H1 (cell line): Measurements from ENCODE around the gene KRT4. TPM values are rescaled to one million over a fixed set of nuclear protein-coding genes. Genes with fewer than 3 reads are reported as not detected.

ENCODE experiments used
- CTCF ChIA-PET: fragments of 300-600 bp; sonication (Branson Sonifier 250); formaldehyde crosslinking; loops from one replicate; lab custom pipeline; 2021; ENCODE audit not compliant: partially characterized antibody; lab: Charles Lee
- POLR2A ChIA-PET: fragments of 300-600 bp; sonication (Branson Sonifier 250); formaldehyde crosslinking; loops from one replicate; lab custom pipeline; 2021; ENCODE audit warnings: inconsistent platforms; ENCODE audit not compliant: partially characterized antibody; lab: Charles Lee
- DNase-seq, 2 experiments: peaks; one replicate each; pipeline versions ENCODE4 v3.0.0 to v3.0.0-alpha.2; 2010 to 2022; ENCODE audit warnings: low spot score in 2 of 2, low read depth in 1 of 2, mixed read lengths in 1 of 2
- FAIRE-seq: peaks from 2 replicates; lab custom pipeline; 2011; peaks lifted over from hg19 to GRCh38; lab: Jason Lieb, UNC
- H2AFZ ChIP-seq: 2 replicates; pipeline ENCODE4 v1.8.1; 2012; ENCODE audit warnings: low read length, inconsistent platforms
- H2AK5ac ChIP-seq: 2 replicates; pipeline ENCODE4 v1.6.1; 2013; ENCODE audit warnings: low read depth, low read length
- H2BK120ac ChIP-seq: replicated peaks from 2 replicates; pipeline ENCODE3; 2013; ENCODE audit warnings: low read depth, low read length, inconsistent platforms
- H2BK12ac ChIP-seq: 2 replicates; pipeline ENCODE4 v1.6.1; 2013; ENCODE audit warnings: low read depth, low read length
- H2BK15ac ChIP-seq: 2 replicates; pipeline ENCODE4 v1.6.1; 2013; ENCODE audit warnings: low read length
- H2BK20ac ChIP-seq: 2 replicates; pipeline ENCODE4 v1.6.1; 2013; ENCODE audit warnings: low read length
- H2BK5ac ChIP-seq: 2 replicates; pipeline ENCODE4 v1.6.1; 2013; ENCODE audit warnings: low read depth, low read length
- H3K14ac ChIP-seq: 2 replicates; pipeline ENCODE4 v1.6.1; 2013; ENCODE audit warnings: inconsistent platforms; ENCODE audit not compliant: insufficient read length
- H3K18ac ChIP-seq: 2 replicates; pipeline ENCODE4 v1.6.1; 2013; ENCODE audit warnings: low read length; ENCODE audit errors: extremely low read depth
- H3K23ac ChIP-seq: 2 replicates; pipeline ENCODE4 v1.6.1; 2013; ENCODE audit warnings: inconsistent platforms; ENCODE audit not compliant: insufficient read length
- H3K23me2 ChIP-seq: 2 replicates; pipeline ENCODE4 v1.6.1; 2013; ENCODE audit warnings: low read depth, low read length
- H3K27ac ChIP-seq: 2 replicates; pipeline ENCODE4 v1.6.1; 2011; ENCODE audit warnings: low read depth, low read length, inconsistent platforms
- H3K27me3 ChIP-seq, 4 experiments: replicated peaks in 1 of 4; 1 replicate in 1 of 4; 2 replicates in 3 of 4; pipeline versions ENCODE4 v1.6.1 to v1.8.1; 2011 to 2013; ENCODE audit warnings: low read length in 3 of 4, mild to moderate bottlenecking in 3 of 4, inconsistent platforms in 2 of 4, mixed read lengths in 2 of 4, moderate library complexity in 1 of 4; ENCODE audit not compliant: control insufficient read depth in 3 of 4, insufficient read depth in 3 of 4; ENCODE audit errors: extremely low read depth in 1 of 4
- H3K36me3 ChIP-seq, 4 experiments: 2 replicates each; pipeline versions ENCODE4 v1.6.1 to v1.8.1; 2011 to 2013; ENCODE audit warnings: mild to moderate bottlenecking in 4 of 4, low read length in 3 of 4, moderate library complexity in 2 of 4, control low read depth in 1 of 4, inconsistent platforms in 1 of 4; ENCODE audit not compliant: insufficient read depth in 4 of 4, control insufficient read depth in 2 of 4
- H3K4ac ChIP-seq: replicated peaks from 2 replicates; pipeline ENCODE3; 2013; ENCODE audit warnings: low read length, low read depth, mixed read lengths, inconsistent platforms; ENCODE audit not compliant: insufficient read length
- H3K4me1 ChIP-seq, 4 experiments: replicated peaks in 1 of 4; 1 replicate in 1 of 4; 2 replicates in 3 of 4; pipeline versions ENCODE4 v1.6.1 to v1.8.1; 2011 to 2013; ENCODE audit warnings: low read length in 3 of 4, inconsistent platforms in 2 of 4, mixed read lengths in 1 of 4; ENCODE audit not compliant: insufficient read depth in 4 of 4, control insufficient read depth in 3 of 4
- H3K4me2 ChIP-seq, 2 experiments: 2 replicates each; pipeline versions ENCODE4 v1.6.1 to v1.8.1; 2011 to 2013; ENCODE audit warnings: low read depth in 2 of 2, low read length in 2 of 2, control low read depth in 1 of 2, inconsistent platforms in 1 of 2, mild to moderate bottlenecking in 1 of 2; ENCODE audit not compliant: insufficient read depth in 1 of 2
- H3K4me3 ChIP-seq, 4 experiments: fragments of 200-600, 300-600 bp in 1 of 4; sonication (generic), shearing (Covaris generic), sonication (Bioruptor Twin) in 1 of 4; 2 replicates each; pipeline versions ENCODE4 v1.5.1 to v1.8.1; 2011 to 2016; ENCODE audit warnings: low read length in 4 of 4, low read depth in 3 of 4, control low read depth in 2 of 4, inconsistent platforms in 2 of 4, mild to moderate bottlenecking in 2 of 4, mixed read lengths in 1 of 4, moderate library complexity in 1 of 4; ENCODE audit not compliant: insufficient read depth in 2 of 4; ENCODE audit errors: extremely low read depth in 1 of 4
- H3K56ac ChIP-seq: replicated peaks from 2 replicates; pipeline ENCODE3; 2013; ENCODE audit warnings: low read depth, mild to moderate bottlenecking, mixed read lengths, low read length, inconsistent platforms; ENCODE audit not compliant: insufficient read length
- H3K79me1 ChIP-seq: 2 replicates; pipeline ENCODE4 v1.6.1; 2013; ENCODE audit warnings: low read depth, low read length, control low read depth
- H3K79me2 ChIP-seq, 2 experiments: 2 replicates each; pipeline versions ENCODE4 v1.6.1 to v1.8.1; 2012 to 2013; ENCODE audit warnings: low read length in 2 of 2, mild to moderate bottlenecking in 2 of 2, inconsistent platforms in 1 of 2; ENCODE audit not compliant: insufficient read depth in 2 of 2, control insufficient read depth in 1 of 2
- H3K9ac ChIP-seq, 4 experiments: replicated peaks in 1 of 4; 1 replicate in 1 of 4; 2 replicates in 3 of 4; pipeline versions ENCODE4 v1.6.1 to v1.8.1; 2011 to 2013; ENCODE audit warnings: low read depth in 3 of 4, low read length in 3 of 4, control low read depth in 2 of 4, mild to moderate bottlenecking in 2 of 4, moderate library complexity in 2 of 4, inconsistent platforms in 1 of 4; ENCODE audit errors: extremely low read depth in 1 of 4
- H3K9me3 ChIP-seq, 2 experiments: 2 replicates each; pipeline versions ENCODE4 v1.6.1 to v1.8.1; 2012 to 2013; ENCODE audit warnings: mild to moderate bottlenecking in 2 of 2, moderate library complexity in 2 of 2, control low read depth in 1 of 2, inconsistent platforms in 1 of 2, low read depth in 1 of 2, low read length in 1 of 2, mixed read lengths in 1 of 2; ENCODE audit not compliant: insufficient read depth in 2 of 2
- H4K20me1 ChIP-seq, 2 experiments: replicated peaks in 1 of 2; 2 replicates each; pipeline versions ENCODE3 to v1.8.1; 2011 to 2013; ENCODE audit warnings: inconsistent platforms in 2 of 2, low read length in 2 of 2, mild to moderate bottlenecking in 1 of 2; ENCODE audit not compliant: insufficient read depth in 2 of 2, control insufficient read depth in 1 of 2
- H4K5ac ChIP-seq: 2 replicates; pipeline ENCODE4 v1.6.1; 2013; ENCODE audit warnings: low read length, low read depth, mixed read lengths, inconsistent platforms; ENCODE audit not compliant: insufficient read length
- H4K8ac ChIP-seq: 2 replicates; pipeline ENCODE4 v1.8.0; 2013; ENCODE audit warnings: mild to moderate bottlenecking, moderate library complexity, low read length, inconsistent platforms; ENCODE audit not compliant: insufficient read depth; ENCODE audit errors: extremely low read depth
- H4K91ac ChIP-seq: replicated peaks from 2 replicates; pipeline ENCODE3; 2013; ENCODE audit warnings: low read length, mixed read lengths, inconsistent platforms; ENCODE audit not compliant: insufficient read length
- ASH2L ChIP-seq: fragments of 200-600, 300-600 bp; sonication (generic); IDR thresholded peaks from one replicate; pipeline ENCODE4 v1.7.1; 2017; ENCODE audit warnings: low read length
- BRCA1 ChIP-seq: IDR thresholded peaks from 2 replicates; pipeline ENCODE4 v1.6.1; 2012; ENCODE audit warnings: low read depth, low read length, improper control_type of control experiment
- CHD2 ChIP-seq: IDR thresholded peaks from 2 replicates; pipeline ENCODE4 v1.6.1; 2012; ENCODE audit warnings: low read length, improper control_type of control experiment
- CTBP2 ChIP-seq: IDR thresholded peaks from 2 replicates; pipeline ENCODE4 v1.7.0; 2011; ENCODE audit warnings: borderline replicate concordance, mild to moderate bottlenecking, moderate library complexity, mixed read lengths, low read length; ENCODE audit not compliant: insufficient read depth, insufficient read length
- GTF2F1 ChIP-seq: IDR thresholded peaks from 2 replicates; pipeline ENCODE4 v1.6.1; 2012; ENCODE audit warnings: low read depth, low read length, improper control_type of control experiment, borderline replicate concordance
- JUN ChIP-seq: IDR thresholded peaks from 2 replicates; pipeline ENCODE4 v1.6.1; 2011; ENCODE audit warnings: low read depth, mild to moderate bottlenecking, improper control_type of control experiment, low read length
- POU5F1 ChIP-seq: IDR thresholded peaks from 2 replicates; pipeline ENCODE4 v1.6.1; 2011; ENCODE audit warnings: low read depth, mild to moderate bottlenecking, low read length, moderate library complexity
- SIN3A ChIP-seq, 2 experiments: IDR thresholded peaks in 1 of 2; conservative IDR thresholded peaks in 1 of 2; 2 replicates each; pipeline ENCODE4 v1.6.1; 2011 to 2012; ENCODE audit warnings: low read length in 2 of 2, improper control_type of control experiment in 1 of 2, low read depth in 1 of 2, mild to moderate bottlenecking in 1 of 2
- TEAD4 ChIP-seq: IDR thresholded peaks from 2 replicates; pipeline ENCODE4 v1.6.1; 2012; ENCODE audit warnings: low read depth, low read length, inconsistent platforms, mixed read lengths
- ZNF274 ChIP-seq: IDR thresholded peaks from 2 replicates; pipeline ENCODE4 v1.7.0; 2012; ENCODE audit warnings: low read length, borderline replicate concordance; ENCODE audit errors: extremely low read depth
- WGBS, 2 experiments: shearing (Covaris generic) in 1 of 2; methylation state at CpG; one replicate each; pipeline versions ENCODE4 v1.1.6 to v1.1.7; 2013 to 2015; ENCODE audit warnings: low lambda C conversion rate in 2 of 2, mixed read lengths in 2 of 2, inconsistent platforms in 1 of 2, low coverage in 1 of 2, missing lambda C conversion rate in 1 of 2; ENCODE audit not compliant: insufficient replicate concordance in 2 of 2, insufficient coverage in 1 of 2, insufficient read length in 1 of 2; ENCODE audit errors: extremely low coverage in 1 of 2, missing lambda C conversion rate in 1 of 2; 5-methylcytosine and 5-hydroxymethylcytosine counted together
- polyA plus RNA-seq, 7 experiments: library from polyadenylated mRNA; depleted of rRNA in 3 of 7; stranded (reverse) in 5 of 7; unstranded in 2 of 7; fragments of >200 nt in 5 of 7; fragments of 200-250 nt in 2 of 7; gene quantifications; 1 replicate in 5 of 7; 2 replicates in 1 of 7; 4 replicates in 1 of 7; pipeline versions ENCODE4 v1.2.1 to v1.2.3, GENCODE V29; 2011 to 2013; ENCODE audit warnings: missing spikeins in 2 of 7, mixed read lengths in 2 of 7
- total RNA-seq: library from RNA; stranded (reverse); fragmentation: NEBNext Ultra II Directional; extraction: Animal tissue kit (Norgen Biotek cat#: 25700); gene quantifications from 2 replicates; pipeline ENCODE4 v1.2.1, GENCODE V29; 2021

The KRT4 gene
- total and polyA plus RNA-seq, 2 of the 8 experiments (the other 6 are each of a cell fraction or from before 2014, with no cell fraction given): not detected

DNA sequence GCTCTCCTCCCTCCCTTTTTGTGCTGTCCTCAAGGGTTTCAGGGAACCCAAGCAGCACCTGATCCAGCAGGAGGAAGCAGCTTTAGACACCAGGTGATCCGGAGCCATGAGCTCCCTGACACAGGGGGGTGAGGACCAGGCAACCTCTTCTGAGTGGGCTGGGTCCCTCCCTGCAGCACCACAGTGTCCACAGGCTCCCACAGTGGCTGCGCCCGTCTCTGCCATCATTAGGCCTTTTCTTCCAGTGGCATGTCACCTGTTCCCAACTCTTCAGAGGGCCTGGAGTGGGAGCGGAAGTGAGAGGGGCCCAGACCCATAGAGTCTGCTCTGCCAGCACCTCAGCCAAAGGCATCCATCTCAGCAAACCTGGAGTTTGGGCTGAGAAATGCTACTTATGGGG is 36.4 kb downstream of the KRT4 start:
- Histone ChIP-seq H2BK120ac (no peak overlapping the region), H2BK12ac (no peak overlapping the region), H3K27ac (no peak overlapping the region), H4K8ac (no peak overlapping the region), H3K23me2 (no peaks in the 10 kb centered on the region), H3K79me2 (no peaks in the 10 kb centered on the region), H3K4me2 (no peak overlapping the region), H3K4me3 (no peak overlapping the region), H3K4ac (no peak overlapping the region), H3K9ac (no peak overlapping the region), H3K9me3 (no peaks in the 10 kb centered on the region), H2BK5ac (no peak overlapping the region), H2BK20ac (no peak overlapping the region), H4K5ac (no peak overlapping the region), H4K91ac (no peak overlapping the region), H3K56ac (no peak overlapping the region), H2BK15ac (no peak overlapping the region), H3K36me3 (no peaks in the 10 kb centered on the region), H3K4me1 (no peaks in the 10 kb centered on the region), H3K23ac (no peak overlapping the region), H4K20me1 (no peaks in the 10 kb centered on the region), H2AK5ac (no peak overlapping the region), H3K14ac (no peak overlapping the region), H3K18ac (no peak overlapping the region), H2AFZ (no peak overlapping the region), H3K79me1 (no peaks in the 10 kb centered on the region), H3K27me3 (no peaks in the 10 kb centered on the region)
- ChIA-PET CTCF (interaction anchor here (0.8 to 3.5 kb wide), 8 partner anchors 10 to 167 kb away, joined by 3 to 14 read pairs (median 5); no protein-coding TSS in a partner anchor), POLR2A (interaction anchor here (0.7 kb wide), 1 partner anchor 18 kb away, joined by 3 read pairs; no protein-coding TSS in a partner anchor)
- FAIRE-seq (no peak), DNase-seq (no peak)
- 91% methylated on average over 4 of the region's 4 CpGs; no CpG with 5 or more reads in 1 of the 2 experiments for WGBS, 2 experiments
- no peak for TF ChIP-seq BRCA1
- TF ChIP-seq CHD2: no peak
- no peak for TF ChIP-seq JUN
- no peak for TF ChIP-seq ASH2L
- TF ChIP-seq SIN3A (conservative IDR thresholded peaks at IDR 0.05 in 1 of 2, IDR thresholded peaks at IDR 0.05 in 1 of 2; ENCODE audit: low read depth in 1 of 2, low read length in 2 of 2): no peak
- no peak for TF ChIP-seq CTBP2
- no peak for TF ChIP-seq GTF2F1
- no peak for TF ChIP-seq POU5F1
- no peak for TF ChIP-seq ZNF274
- no peak for TF ChIP-seq TEAD4
